T-helper 1 cell treated with Interleukin-12 subunit alpha and Interleukin-12 subunit beta and Interleukin-4 antibody, amounts not matched to agents 30 μg/mL and 1 μg/mL, for 36 hours (primary cell): ENCODE measurements around the gene SLC2A13.

Source experiments
- H3K27ac Mint-ChIP-seq: one replicate; pipeline ENCODE4 v1.8.0; 2021; ENCODE audit warnings: mild to moderate bottlenecking, mixed read lengths
- H3K27me3 Mint-ChIP-seq: one replicate; pipeline ENCODE4 v1.8.0; 2021; ENCODE audit warnings: low read depth, mixed read lengths
- H3K36me3 Mint-ChIP-seq: one replicate; pipeline ENCODE4 v1.8.0; 2021; ENCODE audit warnings: low read depth, mixed read lengths
- H3K4me1 Mint-ChIP-seq: one replicate; pipeline ENCODE4 v1.8.0; 2021; ENCODE audit warnings: low read depth, mixed read lengths
- H3K4me3 Mint-ChIP-seq: one replicate; pipeline ENCODE4 v1.8.0; 2021; ENCODE audit warnings: mild to moderate bottlenecking, moderate library complexity, mixed read lengths
- H3K9me3 Mint-ChIP-seq: one replicate; pipeline ENCODE4 v1.8.0; 2021; ENCODE audit warnings: mixed read lengths

Gene SLC2A13

GRCh38 chr12:39966721-39967120 is 139.2 kb downstream of the SLC2A13 start:
- no peaks in the 10 kb centered on the region for H3K4me1 Mint-ChIP-seq
- H3K27ac Mint-ChIP-seq, result no peak overlapping the region
- no peaks in the 10 kb centered on the region for H3K9me3 Mint-ChIP-seq
- H3K27me3 Mint-ChIP-seq, result no peaks in the 10 kb centered on the region
- H3K4me3 Mint-ChIP-seq, result no peak overlapping the region
- H3K36me3 Mint-ChIP-seq, result no peaks in the 10 kb centered on the region

DNA sequence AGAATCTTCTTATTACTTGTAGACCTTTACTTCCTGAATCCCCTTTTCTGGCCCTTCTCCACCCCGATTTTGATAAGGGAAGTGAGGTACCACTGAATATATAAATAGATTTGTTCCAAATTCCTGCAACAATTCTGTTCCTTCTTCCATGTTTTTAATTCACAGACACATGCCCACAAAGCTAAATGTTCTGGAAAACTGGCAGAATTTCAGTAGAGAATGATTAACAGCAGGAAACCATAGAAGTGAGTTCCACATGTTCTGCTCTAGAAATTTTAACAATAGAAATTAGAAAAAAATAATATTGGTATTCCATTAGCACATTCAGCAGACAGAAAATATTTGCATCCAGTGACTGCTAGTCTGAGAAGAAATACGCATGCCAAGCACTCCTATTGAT is 139.6 kb downstream of the SLC2A13 start:
- Mint-ChIP-seq H3K27me3 (no peaks in the 10 kb centered on the region), H3K4me1 (no peaks in the 10 kb centered on the region), H3K4me3 (no peak overlapping the region), H3K27ac (no peak overlapping the region), H3K9me3 (no peaks in the 10 kb centered on the region), H3K36me3 (no peaks in the 10 kb centered on the region)

GRCh38 chr12:39959467-39959866 is 146.4 kb downstream of the SLC2A13 start:
- H3K27me3 Mint-ChIP-seq, result peaks cover 6% of the 10 kb centered on the region
- H3K4me3 Mint-ChIP-seq, result no peak overlapping the region
- H3K4me1 Mint-ChIP-seq, result no peaks in the 10 kb centered on the region
- no peaks in the 10 kb centered on the region for H3K9me3 Mint-ChIP-seq
- no peak overlapping the region for H3K27ac Mint-ChIP-seq
- no peaks in the 10 kb centered on the region for H3K36me3 Mint-ChIP-seq

- no peaks in the 10 kb centered on the region for H3K9me3 Mint-ChIP-seq
- no peaks in the 10 kb centered on the region for H3K36me3 Mint-ChIP-seq
- H3K27ac Mint-ChIP-seq, result no peak overlapping the region
- H3K4me1 Mint-ChIP-seq, result no peaks in the 10 kb centered on the region
- H3K27me3 Mint-ChIP-seq, result peaks cover 6% of the 10 kb centered on the region
- no peak overlapping the region for H3K4me3 Mint-ChIP-seq
These were observed 146.8 kb downstream of the SLC2A13 start for GRCh38 chr12:39959031-39959430.

DNA sequence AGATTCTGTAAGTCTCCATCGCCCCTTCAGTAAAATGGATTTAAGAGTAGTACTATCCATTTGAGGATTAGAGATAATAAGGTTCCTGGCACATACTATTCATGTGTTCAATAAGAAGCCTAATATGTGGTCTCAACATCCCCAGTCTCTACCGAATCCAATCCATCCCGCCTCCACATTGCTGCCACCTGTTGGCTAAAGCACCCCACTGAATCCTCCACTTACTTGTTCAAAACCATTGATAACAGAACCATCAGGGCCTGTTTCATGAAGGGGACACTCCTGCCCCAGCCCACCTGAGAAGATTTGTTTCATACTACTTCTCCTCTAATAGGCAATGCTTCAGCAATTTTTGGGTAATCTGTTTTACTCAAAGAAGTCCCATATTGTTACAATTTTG is 147.5 kb downstream of the SLC2A13 start:
- Mint-ChIP-seq H3K36me3 (no peaks in the 10 kb centered on the region), H3K27ac (no peak overlapping the region), H3K27me3 (peaks cover 6% of the 10 kb centered on the region), H3K4me3 (no peak overlapping the region), H3K9me3 (no peaks in the 10 kb centered on the region), H3K4me1 (no peaks in the 10 kb centered on the region)

- H3K27ac Mint-ChIP-seq, result no peak overlapping the region
- no peak overlapping the region for H3K4me3 Mint-ChIP-seq
- H3K27me3 Mint-ChIP-seq, result peaks cover 6% of the 10 kb centered on the region
- no peaks in the 10 kb centered on the region for H3K4me1 Mint-ChIP-seq
- no peaks in the 10 kb centered on the region for H3K36me3 Mint-ChIP-seq
- no peaks in the 10 kb centered on the region for H3K9me3 Mint-ChIP-seq
These were observed 149.2 kb downstream of the SLC2A13 start for GRCh38 chr12:39956725-39957124.

DNA sequence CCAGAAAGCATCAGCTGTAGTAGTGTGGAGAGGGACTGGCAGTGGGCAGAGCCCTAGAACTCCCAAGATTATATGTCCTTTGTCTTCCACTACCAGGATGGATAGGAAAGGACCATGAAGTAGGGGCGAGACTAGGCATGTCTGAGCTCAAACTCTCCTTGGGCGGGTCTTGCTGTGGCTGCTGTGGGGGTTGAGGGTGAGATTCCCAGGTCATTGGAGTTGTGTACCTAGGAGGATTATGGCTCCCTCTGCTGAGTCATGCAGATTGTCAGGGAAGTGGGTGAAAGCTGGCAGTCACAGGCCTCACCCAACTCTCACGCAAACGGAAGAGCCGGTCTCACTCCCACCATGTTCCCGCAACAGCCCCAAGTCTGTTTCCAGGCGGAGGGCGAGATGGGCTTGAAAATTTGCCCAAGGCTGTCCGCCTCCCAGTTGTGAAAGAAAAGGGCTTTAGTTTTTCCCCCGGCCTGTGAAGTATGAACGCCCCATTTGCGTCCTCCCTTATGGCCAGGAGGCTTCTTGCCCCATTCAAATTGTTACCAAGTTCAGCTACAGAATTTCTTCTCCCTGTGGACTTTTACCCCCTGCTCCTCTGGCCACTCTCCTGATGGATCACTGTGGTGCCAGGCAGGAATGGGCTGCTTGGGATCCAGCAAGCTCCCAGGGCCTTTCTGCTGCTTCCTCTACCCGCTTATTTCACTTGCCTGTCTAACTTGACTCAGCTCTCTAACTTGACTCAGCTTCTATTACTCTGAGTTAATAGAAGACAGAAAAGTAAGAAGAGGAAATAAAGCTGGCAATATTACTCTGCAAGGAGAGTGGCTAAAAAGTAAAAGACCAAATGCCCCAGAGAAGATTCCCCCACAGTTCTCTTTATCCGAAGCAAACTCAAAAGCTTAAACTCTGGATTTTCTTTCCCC is 159.3 kb downstream of the SLC2A13 start:
- H3K36me3 Mint-ChIP-seq, result no peaks in the 10 kb centered on the region
- H3K9me3 Mint-ChIP-seq, result peaks cover 6% of the 10 kb centered on the region
- no peak overlapping the region for H3K27ac Mint-ChIP-seq
- H3K27me3 Mint-ChIP-seq, result no peaks in the 10 kb centered on the region
- H3K4me3 Mint-ChIP-seq, result no peak overlapping the region
- peaks cover 6% of the 10 kb centered on the region for H3K4me1 Mint-ChIP-seq

DNA sequence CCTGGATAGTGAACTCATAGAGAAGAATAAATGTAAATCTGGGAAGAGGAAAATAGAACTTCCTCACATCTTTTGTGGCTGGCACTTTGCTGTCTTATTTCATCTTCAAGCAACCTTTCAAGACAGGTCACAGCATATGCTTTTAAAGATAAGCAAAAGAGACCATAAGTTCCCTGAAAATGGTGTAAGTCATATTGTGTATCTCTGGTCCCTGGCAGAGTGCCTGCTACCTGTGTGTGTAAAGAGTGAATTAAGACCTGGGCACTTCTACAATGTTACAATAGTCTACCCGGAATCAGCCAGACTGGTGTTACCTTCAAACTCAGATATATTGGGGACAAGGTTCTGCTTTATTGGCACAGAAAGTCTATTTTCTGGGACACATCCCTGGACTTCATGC is 168.8 kb downstream of the SLC2A13 start:
- Mint-ChIP-seq H3K27me3 (no peaks in the 10 kb centered on the region), H3K4me1 (no peaks in the 10 kb centered on the region), H3K9me3 (no peaks in the 10 kb centered on the region), H3K27ac (no peak overlapping the region), H3K4me3 (no peak overlapping the region), H3K36me3 (no peaks in the 10 kb centered on the region)

- no peaks in the 10 kb centered on the region for H3K27me3 Mint-ChIP-seq
- H3K36me3 Mint-ChIP-seq, result no peaks in the 10 kb centered on the region
- H3K4me3 Mint-ChIP-seq, result no peak overlapping the region
- H3K4me1 Mint-ChIP-seq, result no peaks in the 10 kb centered on the region
- H3K9me3 Mint-ChIP-seq, result no peaks in the 10 kb centered on the region
- no peak overlapping the region for H3K27ac Mint-ChIP-seq
These were observed 170.0 kb downstream of the SLC2A13 start for GRCh38 chr12:39935839-39936238.

GRCh38 chr12:39935275-39935674 is 170.6 kb downstream of the SLC2A13 start:
- Mint-ChIP-seq H3K36me3 (no peaks in the 10 kb centered on the region), H3K4me1 (no peaks in the 10 kb centered on the region), H3K4me3 (no peak overlapping the region), H3K27me3 (no peaks in the 10 kb centered on the region), H3K27ac (no peak overlapping the region), H3K9me3 (no peaks in the 10 kb centered on the region)

GRCh38 chr12:39931857-39932256 is 174.0 kb downstream of the SLC2A13 start:
- Mint-ChIP-seq H3K9me3 (no peaks in the 10 kb centered on the region), H3K4me1 (no peaks in the 10 kb centered on the region), H3K36me3 (no peaks in the 10 kb centered on the region)

GRCh38 chr12:39931231-39931630 is 174.7 kb downstream of the SLC2A13 start:
- no peaks in the 10 kb centered on the region for H3K4me1 Mint-ChIP-seq
- H3K9me3 Mint-ChIP-seq, result no peaks in the 10 kb centered on the region
- no peaks in the 10 kb centered on the region for H3K36me3 Mint-ChIP-seq
- no peaks in the 10 kb centered on the region for H3K27me3 Mint-ChIP-seq
- no peak overlapping the region for H3K4me3 Mint-ChIP-seq
- no peak overlapping the region for H3K27ac Mint-ChIP-seq

More at GRCh38 chr12:39931857-39932256, 174.0 kb downstream of the SLC2A13 start:
- Mint-ChIP-seq H3K4me3 (no peak overlapping the region), H3K27me3 (no peaks in the 10 kb centered on the region), H3K27ac (no peak overlapping the region)

DNA sequence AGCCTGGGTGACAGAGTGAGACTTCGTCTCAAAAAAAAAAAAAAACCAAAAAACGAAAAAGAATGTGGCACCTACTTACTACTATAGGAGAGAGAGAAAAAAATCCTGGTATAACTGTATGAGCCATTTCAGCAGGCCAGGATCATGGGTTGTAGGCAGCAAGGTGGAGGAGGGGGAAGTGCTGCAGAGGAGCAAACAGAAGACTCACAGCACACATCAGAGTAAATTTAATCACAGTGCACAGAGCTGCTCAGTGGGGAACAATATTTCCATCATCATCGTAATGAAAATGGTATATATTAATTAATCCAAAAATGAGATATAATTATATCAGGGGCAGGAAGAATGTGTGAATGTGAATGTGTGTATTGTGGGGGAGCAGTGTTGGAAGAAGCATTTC is 175.8 kb downstream of the SLC2A13 start:
- Mint-ChIP-seq H3K4me3 (no peak overlapping the region), H3K27ac (no peak overlapping the region), H3K4me1 (no peaks in the 10 kb centered on the region), H3K27me3 (no peaks in the 10 kb centered on the region), H3K36me3 (no peaks in the 10 kb centered on the region), H3K9me3 (no peaks in the 10 kb centered on the region)

- Mint-ChIP-seq H3K9me3 (no peaks in the 10 kb centered on the region), H3K4me3 (no peak overlapping the region), H3K27ac (no peak overlapping the region), H3K4me1 (no peaks in the 10 kb centered on the region), H3K36me3 (no peaks in the 10 kb centered on the region), H3K27me3 (no peaks in the 10 kb centered on the region)
These were observed 177.5 kb downstream of the SLC2A13 start for GRCh38 chr12:39928181-39928899.

GRCh38 chr12:39923364-39923763 is 182.5 kb downstream of the SLC2A13 start:
- Mint-ChIP-seq H3K4me3 (no peak overlapping the region), H3K27me3 (no peaks in the 10 kb centered on the region), H3K36me3 (no peaks in the 10 kb centered on the region), H3K4me1 (no peaks in the 10 kb centered on the region), H3K27ac (no peak overlapping the region), H3K9me3 (no peaks in the 10 kb centered on the region)
